PC-3 (cell line): ENCODE measurements around the gene CLEC16A.

ENCODE experiments used
- CTCF ChIP-seq: fragments of 300-600 bp; sonication (generic); conservative IDR thresholded peaks from 2 replicates; pipeline ENCODE4 v1.5.1; 2017; ENCODE audit warnings: antibody characterized with exemption, low read depth, mild to moderate bottlenecking, low read length
- EZH2 ChIP-seq: fragments of 300-600 bp; sonication (generic); IDR thresholded peaks from one replicate; pipeline ENCODE4 v1.6.1; 2017; ENCODE audit warnings: antibody characterized with exemption, mild to moderate bottlenecking, low read length; ENCODE audit not compliant: unreplicated experiment

DNA sequence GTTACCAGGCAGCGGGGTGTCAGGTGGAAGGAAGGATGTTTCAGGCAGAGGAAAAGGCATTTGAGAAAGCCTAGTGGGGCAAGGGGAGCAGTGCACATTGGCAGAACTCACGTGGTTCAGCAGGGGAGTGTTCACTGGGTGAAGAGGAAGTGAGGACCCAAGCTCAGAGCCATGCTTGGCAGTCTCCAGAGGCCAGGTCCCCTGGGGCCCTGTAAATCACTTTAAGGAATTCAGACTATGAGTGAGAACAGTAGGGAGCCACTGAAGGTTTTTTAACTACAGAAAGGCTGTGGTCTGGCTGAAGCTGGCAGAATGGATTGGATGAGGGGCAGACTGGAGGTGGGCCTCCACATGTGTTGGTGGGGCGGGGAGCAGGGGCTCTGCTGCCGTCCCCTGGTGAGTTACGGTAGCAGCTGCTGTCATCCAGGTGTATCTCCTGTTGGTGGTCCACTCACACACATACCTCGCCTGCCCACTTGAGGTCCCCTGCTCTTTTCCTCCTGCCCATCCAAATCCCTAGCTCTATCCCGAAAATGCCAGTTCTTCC, 5.1 kb downstream of the CLEC16A start:
- no peak for TF ChIP-seq EZH2
- TF ChIP-seq CTCF = no peak
